GM23338 (cell line): ENCODE data around the gene FAF1. TPM values are rescaled to one million over a fixed set of nuclear protein-coding genes. Genes with fewer than 3 reads are reported as not detected.

Source experiments
- ATAC-seq: fragments of 200-7000 bp; cut with Tn5 transposase; 3 replicates; pipeline ENCODE4 v1.9.1; 2020
- DNase-seq: peaks from one replicate; pipeline ENCODE4 v3.0.0-alpha.2; 2015; ENCODE audit warnings: low spot score
- H2AFZ ChIP-seq: fragments of 200-600 bp; sonication (generic); 2 replicates; pipeline ENCODE4 v1.8.0; 2016; ENCODE audit warnings: antibody characterized with exemption, mild to moderate bottlenecking, moderate library complexity
- H3F3A ChIP-seq: fragments of 200-600 bp; sonication (generic); replicated peaks from 2 replicates; pipeline ENCODE4 v1.8.0; 2017; ENCODE audit warnings: antibody characterized with exemption, mixed run types, low read depth
- H3K27ac ChIP-seq: fragments of 200-600 bp; sonication (generic); 2 replicates; pipeline ENCODE4 v1.6.1; 2016; ENCODE audit warnings: low read depth
- H3K27me3 ChIP-seq: fragments of 200-600 bp; sonication (generic); 2 replicates; pipeline ENCODE4 v1.8.0; 2016; ENCODE audit warnings: mild to moderate bottlenecking, mixed run types, moderate library complexity; ENCODE audit not compliant: insufficient read depth
- H3K36me3 ChIP-seq: fragments of 200-600 bp; sonication (generic); 2 replicates; pipeline ENCODE4 v1.8.0; 2016; ENCODE audit warnings: mild to moderate bottlenecking; ENCODE audit not compliant: insufficient read depth
- H3K4me1 ChIP-seq: fragments of 200-600 bp; sonication (generic); 2 replicates; pipeline ENCODE4 v1.8.0; 2016; ENCODE audit warnings: mild to moderate bottlenecking, moderate library complexity; ENCODE audit not compliant: insufficient read depth
- H3K4me2 ChIP-seq: fragments of 200-600 bp; sonication (generic); 2 replicates; pipeline ENCODE4 v1.7.1; 2017; ENCODE audit warnings: mixed run types
- H3K4me3 ChIP-seq: fragments of 200-600 bp; sonication (generic); 2 replicates; pipeline ENCODE4 v1.6.1; 2016; ENCODE audit warnings: mixed run types
- H3K79me2 ChIP-seq: fragments of 200-600 bp; sonication (generic); replicated peaks from 2 replicates; pipeline ENCODE4 v1.8.0; 2017; ENCODE audit warnings: mild to moderate bottlenecking; ENCODE audit not compliant: insufficient read depth
- H3K9me2 ChIP-seq: fragments of 200-600 bp; sonication (generic); 2 replicates; pipeline ENCODE4 v1.8.0; 2017; ENCODE audit not compliant: insufficient read depth
- H4K20me1 ChIP-seq: fragments of 200-600 bp; sonication (generic); replicated peaks from 2 replicates; pipeline ENCODE4 v1.8.0; 2017; ENCODE audit warnings: mild to moderate bottlenecking; ENCODE audit not compliant: insufficient read depth
- H3K27ac Mint-ChIP-seq: 2 replicates; pipeline ENCODE4 v1.8.0; 2020; ENCODE audit warnings: inconsistent platforms, mild to moderate bottlenecking, moderate library complexity, mixed read lengths
- H3K27me3 Mint-ChIP-seq: 3 replicates; pipeline ENCODE4 v1.8.0; 2022; ENCODE audit warnings: low read depth, mild to moderate bottlenecking, moderate library complexity, mixed read lengths, inconsistent platforms; ENCODE audit not compliant: insufficient read depth, poor library complexity
- H3K36me3 Mint-ChIP-seq: 3 replicates; pipeline ENCODE4 v1.8.0; 2021; ENCODE audit warnings: low read depth, mild to moderate bottlenecking, inconsistent platforms, moderate library complexity, mixed read lengths
- H3K4me1 Mint-ChIP-seq: 3 replicates; pipeline ENCODE4 v1.8.0; 2020; ENCODE audit warnings: mild to moderate bottlenecking, inconsistent platforms, mixed read lengths
- H3K4me3 Mint-ChIP-seq: 3 replicates; pipeline ENCODE4 v1.8.0; 2021; ENCODE audit warnings: moderate library complexity, mild to moderate bottlenecking, inconsistent platforms, mixed read lengths
- H3K9me3 Mint-ChIP-seq: 3 replicates; pipeline ENCODE4 v1.8.0; 2020; ENCODE audit warnings: moderate library complexity, mild to moderate bottlenecking, inconsistent platforms, mixed read lengths
- CREB1 ChIP-seq: fragments of 250-450 bp; sonication (Bioruptor Pico); IDR thresholded peaks from 2 replicates; pipeline ENCODE4 v1.5.0; 2020; ENCODE audit warnings: low read depth, mild to moderate bottlenecking, moderate library complexity
- CTCF ChIP-seq, 2 experiments: fragments of 200-600 bp in 1 of 2; sonication (generic) in 1 of 2; conservative IDR thresholded peaks; 2 replicates each; pipeline versions ENCODE4 v1.5.1 to v1.6.1; 2016 to 2017; ENCODE audit warnings: antibody characterized with exemption in 2 of 2, low read depth in 2 of 2, mild to moderate bottlenecking in 2 of 2, moderate library complexity in 1 of 2
- ETS1 ChIP-seq: IDR thresholded peaks from 2 replicates; pipeline ENCODE4 v1.6.1; 2016; ENCODE audit warnings: antibody characterized with exemption
- EZH2 ChIP-seq: fragments of 200-600 bp; sonication (generic); IDR thresholded peaks from one replicate; pipeline ENCODE4 v1.8.0; 2017; ENCODE audit warnings: antibody characterized with exemption, mild to moderate bottlenecking, low read depth; ENCODE audit not compliant: unreplicated experiment
- EZH2phosphoT487 ChIP-seq: fragments of 200-600 bp; sonication (generic); IDR thresholded peaks from one replicate; pipeline ENCODE4 v1.8.1; 2018; ENCODE audit warnings: antibody characterized with exemption; ENCODE audit not compliant: unreplicated experiment
- JUNB ChIP-seq: IDR thresholded peaks from one replicate; pipeline ENCODE4 v1.6.1; 2016; ENCODE audit warnings: antibody characterized with exemption; ENCODE audit not compliant: unreplicated experiment
- NANOG ChIP-seq: IDR thresholded peaks from 2 replicates; pipeline ENCODE4 v1.6.1; 2016; ENCODE audit warnings: antibody characterized with exemption, borderline replicate concordance
- POLR2AphosphoS5 ChIP-seq: IDR thresholded peaks from 2 replicates; pipeline ENCODE4 v1.6.1; 2016; ENCODE audit warnings: antibody characterized with exemption, low read depth
- ZNF114 ChIP-seq: fragments of 250-450 bp; sonication (Bioruptor Pico); IDR thresholded peaks from 2 replicates; pipeline ENCODE4 v1.5.0; 2020; ENCODE audit warnings: mild to moderate bottlenecking, moderate library complexity
- ZNF331 ChIP-seq: fragments of 250-450 bp; sonication (Bioruptor Pico); IDR thresholded peaks from 2 replicates; pipeline ENCODE4 v1.5.0; 2020; ENCODE audit warnings: low read depth, mild to moderate bottlenecking, moderate library complexity
- ZNF462 ChIP-seq: fragments of 250-450 bp; sonication (Bioruptor Pico); IDR thresholded peaks from 2 replicates; pipeline ENCODE4 v1.5.0; 2020; ENCODE audit warnings: mild to moderate bottlenecking, moderate library complexity
- polyA plus RNA-seq: library from polyadenylated mRNA; unstranded; fragments of >200 nt; fragmentation: Nextera tagmentation; extraction: Ambion mirVana; gene quantifications from 2 replicates; pipeline ENCODE4 v1.2.1, GENCODE V29; 2016
- total RNA-seq: library from RNA; depleted of rRNA; stranded (reverse); fragments of >200 nt; shearing (Covaris generic); gene quantifications from 2 replicates; pipeline ENCODE4 v1.2.3, GENCODE V29; 2014

FAF1 gene
- total and polyA plus RNA-seq, 2 experiments from 2014 or later = 24.1 to 53.2 TPM

GRCh38 chr1:50684185-50684584 lies 275.9 kb downstream of the FAF1 start:
- Mint-ChIP-seq H3K27ac (no peak overlapping the region), H3K4me1 (peaks cover 7% of the 10 kb centered on the region), H3K36me3 (no peaks in the 10 kb centered on the region), H3K4me3 (no peak overlapping the region), H3K9me3 (no peaks in the 10 kb centered on the region), H3K27me3 (no peaks in the 10 kb centered on the region)
- TF ChIP-seq ZNF114 (CRISPR knock-in tag) (no peak), JUNB (no peak), NANOG (no peak), CTCF (conservative IDR thresholded peaks at IDR 0.05; ENCODE audit: low read depth in 2 of 2) (peak in 1 of 2 experiments; percentile 15; a peak in 1 of 4 replicates), EZH2 (no peak), EZH2phosphoT487 (no peak)
- Histone ChIP-seq H3K27ac (no peak overlapping the region), H3K27me3 (no peaks in the 10 kb centered on the region), H3K9me2 (no peaks in the 10 kb centered on the region), H2AFZ (no peak overlapping the region), H4K20me1 (no peaks in the 10 kb centered on the region), H3K4me3 (no peak overlapping the region), H3K79me2 (no peaks in the 10 kb centered on the region), H3K36me3 (no peaks in the 10 kb centered on the region), H3F3A (no peaks in the 10 kb centered on the region), H3K4me2 (no peak overlapping the region), H3K4me1 (no peaks in the 10 kb centered on the region)
- DNase-seq (no peak), ATAC-seq (no peak)

- no peaks in the 10 kb centered on the region for H3K36me3 Mint-ChIP-seq
- Histone ChIP-seq H4K20me1 (no peaks in the 10 kb centered on the region), H3K27me3 (no peaks in the 10 kb centered on the region), H3K4me3 (no peak overlapping the region), H2AFZ (no peak overlapping the region), H3K36me3 (no peaks in the 10 kb centered on the region), H3K9me2 (no peaks in the 10 kb centered on the region), H3K4me2 (no peak overlapping the region), H3K4me1 (no peaks in the 10 kb centered on the region), H3K27ac (no peak overlapping the region), H3F3A (no peaks in the 10 kb centered on the region), H3K79me2 (no peaks in the 10 kb centered on the region)
- H3K9me3 Mint-ChIP-seq = no peaks in the 10 kb centered on the region
- no peak overlapping the region for H3K27ac Mint-ChIP-seq
- no peak for TF ChIP-seq ZNF462
- no peak for TF ChIP-seq ZNF331
- TF ChIP-seq POLR2AphosphoS5 = no peak
- TF ChIP-seq EZH2 = no peak
- TF ChIP-seq JUNB = no peak
- TF ChIP-seq ETS1 = no peak
- TF ChIP-seq CREB1 (CRISPR knock-in tag) = no peak
- no peaks in the 10 kb centered on the region for H3K27me3 Mint-ChIP-seq
- H3K4me1 Mint-ChIP-seq = peaks cover 7% of the 10 kb centered on the region
- DNase-seq (no peak), ATAC-seq (no peak)
- H3K4me3 Mint-ChIP-seq = no peak overlapping the region
Observed at GRCh38 chr1:50681931-50682330, 278.1 kb downstream of the FAF1 start.
